Measurements from ENCODE around the gene CABP1.

DNA sequence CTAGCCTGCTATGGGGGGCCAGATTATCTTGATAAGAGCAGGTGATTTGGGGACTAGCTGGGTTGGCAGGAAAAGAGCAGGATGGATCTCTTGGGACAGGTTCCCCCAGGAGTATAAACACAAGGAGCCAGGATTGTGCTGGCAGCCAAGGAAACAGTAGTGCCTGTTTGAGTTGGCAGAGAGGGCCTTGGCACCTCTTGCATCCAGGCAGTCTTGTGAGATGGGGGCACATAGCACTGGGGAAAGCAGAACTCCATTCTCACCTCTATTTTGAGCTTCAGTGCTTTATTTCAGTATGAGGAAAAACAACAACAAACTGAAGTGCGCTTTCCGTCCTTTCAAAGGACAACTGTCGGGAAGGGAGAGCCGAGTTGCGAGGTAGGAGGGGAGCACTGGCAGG is 60.5 kb downstream of the CABP1 start:
- no peak for TF ChIP-seq CTCF (IDR thresholded peaks at IDR 0.05)
- TF ChIP-seq POLR2A (IDR thresholded peaks at IDR 0.05), result no peak
- no peak for TF ChIP-seq EP300 (IDR thresholded peaks at IDR 0.05)
- no peak for TF ChIP-seq POLR2AphosphoS5 (IDR thresholded peaks at IDR 0.05)
